ENCODE results near the gene SAPCD2.

The SAPCD2 gene

GRCh38 chr9:137082222-137082924, 12.0 kb upstream of the SAPCD2 start:
- no peak for DNase-seq (ENCODE audit: low read depth)

- DNase-seq (ENCODE audit: low read depth): no peak
Observed at GRCh38 chr9:137080260-137081122, 10.1 kb upstream of the SAPCD2 start.

GRCh38 chr9:137079401-137079787, 9.0 kb upstream of the SAPCD2 start:
- DNase-seq (ENCODE audit: low read depth): no peak

GRCh38 chr9:137078701-137079400, 8.5 kb upstream of the SAPCD2 start:
- no peak for DNase-seq (ENCODE audit: low read depth)

- DNase-seq (ENCODE audit: low read depth): no peak
Observed at GRCh38 chr9:137077758-137078693, 7.7 kb upstream of the SAPCD2 start.

- no peak for DNase-seq (ENCODE audit: low read depth)
Observed at GRCh38 chr9:137077010-137077747, 6.8 kb upstream of the SAPCD2 start, which contains the start of gene UAP1L1. Gene UAP1L1, plus strand, starts transcription at chr9:137077517. Its CDS starts 16 bp downstream, at chr9:137077533.

GRCh38 chr9:137076636-137077009, 6.3 kb upstream of the SAPCD2 start:
- no peak for DNase-seq (ENCODE audit: low read depth)

GRCh38 chr9:137075275-137075775, 5.0 kb upstream of the SAPCD2 start:
- no peak for DNase-seq (ENCODE audit: low read depth)

GRCh38 chr9:137074657-137075274, 4.4 kb upstream of the SAPCD2 start:
- DNase-seq (ENCODE audit: low read depth): no peak

- DNase-seq (ENCODE audit: low read depth): no peak
Observed at GRCh38 chr9:137073992-137074399, 3.6 kb upstream of the SAPCD2 start.

GRCh38 chr9:137071282-137071681, 925 bp upstream of the SAPCD2 start:
- no peak for DNase-seq (ENCODE audit: low read depth)

- DNase-seq (ENCODE audit: low read depth): no peak
Observed at GRCh38 chr9:137070906-137071275, 534 bp upstream of the SAPCD2 start.

- no peak for DNase-seq (ENCODE audit: low read depth)
Observed at GRCh38 chr9:137069508-137070091, 757 bp downstream of the SAPCD2 start.

GRCh38 chr9:137068539-137069507, 1.5 kb downstream of the SAPCD2 start:
- no peak for DNase-seq (ENCODE audit: low read depth)

- peak; percentile 70 for DNase-seq (ENCODE audit: low read depth)
Observed at GRCh38 chr9:137067860-137068538, 2.4 kb downstream of the SAPCD2 start.

- no peak for DNase-seq (ENCODE audit: low read depth)
Observed at GRCh38 chr9:137066096-137066861, 4.1 kb downstream of the SAPCD2 start.

- no peak for DNase-seq (ENCODE audit: low read depth)
Observed at GRCh38 chr9:137065336-137065967, 4.9 kb downstream of the SAPCD2 start.
